Stimulated activated CD4-positive, alpha-beta T cell treated with anti-CD3 and anti-CD28 coated beads, Interleukin-15, amount 100 ng/mL, for 1 hour (primary cell): Measurements from ENCODE around the gene POLR2A.
"Not testable (repeated sequence)": the region's sequence is repeated elsewhere in the genome, so short reads cannot be mapped to it uniquely, and the experiment has no call there.

Experiments used
- DNase-seq, 2 donors: peaks; one replicate each; pipeline ENCODE4 v3.0.0-alpha.2; 2020; ENCODE audit warnings: low read depth in 1 of 2, low spot score in 1 of 2

Gene POLR2A

DNA sequence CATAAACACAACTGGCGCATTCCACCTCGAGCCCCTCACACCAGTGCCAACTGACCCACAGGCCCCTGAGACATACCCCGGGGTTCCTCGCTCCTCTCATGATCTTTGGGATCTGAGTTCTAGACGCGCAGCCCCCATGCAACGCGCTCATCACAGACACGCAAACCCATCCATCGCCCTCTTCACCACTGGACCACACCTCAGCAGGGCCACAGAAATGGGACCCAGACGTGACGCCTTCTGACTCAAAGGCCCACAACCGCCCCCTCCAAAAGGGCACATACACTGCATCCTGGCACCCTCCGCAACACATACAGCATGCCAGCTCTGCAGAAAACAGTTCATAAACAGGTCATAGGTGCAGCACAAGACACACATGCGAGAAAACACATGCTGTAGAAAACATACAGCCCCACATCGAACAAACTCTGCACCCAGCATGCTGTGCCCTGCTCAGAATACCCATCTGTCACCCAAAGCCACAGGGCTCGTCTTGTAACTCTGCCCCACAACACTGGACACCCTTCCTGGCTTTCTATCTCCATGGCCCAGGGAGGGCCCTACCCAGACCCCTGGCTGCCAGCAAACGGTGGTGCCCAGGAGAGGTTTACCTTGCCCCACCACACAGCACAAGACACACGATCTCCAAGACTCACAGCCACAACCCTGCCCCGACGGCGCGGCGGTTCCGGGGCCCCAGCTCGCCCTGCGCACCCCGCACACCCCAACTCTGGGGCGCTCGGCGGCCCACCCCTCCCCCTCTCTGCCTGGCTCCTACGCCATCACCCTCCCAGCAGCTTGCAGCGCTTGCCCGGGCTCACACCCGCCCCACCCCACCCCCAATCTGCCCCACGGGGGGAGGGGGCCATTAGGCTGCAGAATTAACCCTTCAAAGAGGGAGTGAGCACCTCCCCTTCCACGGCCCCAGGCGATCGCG is 5.6 kb upstream of the POLR2A start:
- DNase-seq, result peak; percentile 36 to 37

GRCh38 chr17:7479213-7480088 is 4.7 kb upstream of the POLR2A start, which contains the start of gene ZBTB4:
ZBTB4 (minus strand) TSS chr17:7479631; CDS start chr17:7466801, 12,830 bp downstream.
- peak; percentile 56 to 58 for DNase-seq

DNA sequence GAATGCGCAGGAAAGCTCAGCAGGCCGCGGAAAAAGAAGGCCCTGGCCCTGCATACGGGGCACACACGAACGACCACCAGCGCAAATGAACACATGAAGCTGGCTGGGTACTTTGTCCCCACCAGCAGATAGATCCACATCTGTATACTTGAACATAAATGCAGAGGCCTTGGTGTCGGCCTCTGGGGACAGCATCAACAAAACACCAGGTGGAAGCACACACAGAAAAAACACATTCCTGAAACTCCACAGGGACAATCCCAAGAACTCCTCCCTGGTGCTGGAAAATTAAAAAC is 4.1 kb upstream of the POLR2A start:
- DNase-seq, result no peak

DNA sequence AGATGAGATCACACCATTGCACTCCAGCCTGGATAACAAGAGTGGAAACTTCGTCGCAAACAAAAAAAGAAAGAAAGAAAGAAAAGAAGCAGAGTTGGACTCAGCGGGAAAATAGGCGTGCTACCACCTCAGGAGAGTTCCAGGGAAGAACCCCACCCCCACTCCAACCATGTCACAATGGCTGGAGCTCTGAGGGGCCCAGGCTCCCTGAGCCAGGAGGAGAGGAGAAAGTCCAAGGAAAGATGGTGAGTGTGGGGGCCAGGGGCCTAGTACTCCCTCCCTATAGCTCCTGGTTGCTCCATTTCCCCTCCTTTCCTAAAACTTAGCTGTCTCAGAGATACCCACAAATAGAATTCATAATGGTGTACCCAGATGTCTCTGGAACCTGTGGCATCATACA is 2.9 kb upstream of the POLR2A start, which contains the start of gene SLC35G6:
Gene SLC35G6 (plus strand): TSS at position 172 of the 400 bp plus-strand sequence. CDS start 71 bp downstream, at position 243.
- DNase-seq, result not testable (repeated sequence)

GRCh38 chr17:7481842-7482741 is 2.1 kb upstream of the POLR2A start:
- DNase-seq, result not testable (repeated sequence)

- not testable (repeated sequence) for DNase-seq
These were observed 1.5 kb upstream of the POLR2A start for GRCh38 chr17:7482742-7483088.

GRCh38 chr17:7483255-7484066 is 705 bp upstream of the POLR2A start:
- peak; percentile 82 to 92 for DNase-seq

- DNase-seq, result no peak
These were observed 782 bp downstream of the POLR2A start for GRCh38 chr17:7484919-7485377.

GRCh38 chr17:7486181-7486580 is 2.0 kb downstream of the POLR2A start:
- DNase-seq, result no peak

DNA sequence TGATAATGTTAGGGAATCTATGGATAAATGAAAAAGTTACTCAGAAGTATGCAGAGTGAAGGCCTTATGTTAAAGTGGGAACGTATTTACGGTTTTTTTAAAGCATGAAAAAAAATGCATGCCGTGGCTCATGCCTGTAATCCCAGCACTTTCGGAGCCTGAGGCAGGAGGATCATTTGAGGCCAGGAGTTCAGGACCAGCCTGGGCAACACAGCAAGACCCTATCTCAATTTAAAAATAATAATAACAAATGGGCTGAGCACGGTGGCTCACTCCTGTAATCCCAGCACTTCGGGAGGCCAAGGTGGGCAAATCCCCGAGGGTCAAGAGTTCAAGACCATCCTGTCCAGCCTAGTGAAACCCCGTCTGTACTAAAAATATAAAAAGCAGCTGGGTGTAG is 6.0 kb downstream of the POLR2A start:
- DNase-seq, result no peak

DNA sequence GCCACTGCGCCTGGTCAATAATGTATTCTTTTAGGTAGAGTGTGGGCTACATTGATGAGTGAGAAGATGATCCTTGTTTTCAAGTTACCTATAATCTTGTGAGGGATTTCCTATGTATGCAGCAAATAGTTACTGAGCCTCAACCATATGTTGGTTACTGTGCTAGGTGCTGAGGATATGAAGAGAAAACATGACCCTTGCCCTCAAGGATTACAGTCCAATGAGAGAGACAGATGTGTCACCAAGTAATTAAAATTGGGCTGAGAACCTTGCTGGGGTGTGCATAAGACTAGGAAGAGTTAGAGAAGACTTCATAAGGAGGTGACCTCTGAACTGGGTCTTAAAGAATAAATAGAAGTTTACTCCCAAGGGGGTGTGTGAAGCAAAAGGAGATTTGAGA is 7.4 kb downstream of the POLR2A start:
- DNase-seq, result no peak

DNA sequence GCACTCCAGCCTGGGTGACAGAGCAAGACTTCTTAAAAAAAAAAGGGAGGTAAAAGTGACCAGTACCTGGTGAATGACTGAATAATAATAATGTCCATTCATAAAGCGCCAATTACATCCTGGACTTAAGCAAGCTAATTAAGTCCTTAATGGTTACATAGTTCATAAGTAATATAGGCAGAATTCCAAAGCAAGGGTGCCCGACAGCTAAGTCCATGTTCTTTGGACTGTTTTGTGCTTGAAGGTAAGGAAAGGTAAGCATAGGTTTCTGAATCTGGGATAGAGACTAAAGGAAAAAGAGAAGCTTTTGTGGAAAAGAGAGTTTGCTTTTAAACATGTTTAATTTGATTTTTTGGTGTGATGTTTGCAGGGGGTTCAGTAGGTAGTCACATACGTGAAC is 9.8 kb downstream of the POLR2A start:
- no peak for DNase-seq

- no peak for DNase-seq
These were observed 11.8 kb downstream of the POLR2A start for GRCh38 chr17:7495906-7496434.

DNA sequence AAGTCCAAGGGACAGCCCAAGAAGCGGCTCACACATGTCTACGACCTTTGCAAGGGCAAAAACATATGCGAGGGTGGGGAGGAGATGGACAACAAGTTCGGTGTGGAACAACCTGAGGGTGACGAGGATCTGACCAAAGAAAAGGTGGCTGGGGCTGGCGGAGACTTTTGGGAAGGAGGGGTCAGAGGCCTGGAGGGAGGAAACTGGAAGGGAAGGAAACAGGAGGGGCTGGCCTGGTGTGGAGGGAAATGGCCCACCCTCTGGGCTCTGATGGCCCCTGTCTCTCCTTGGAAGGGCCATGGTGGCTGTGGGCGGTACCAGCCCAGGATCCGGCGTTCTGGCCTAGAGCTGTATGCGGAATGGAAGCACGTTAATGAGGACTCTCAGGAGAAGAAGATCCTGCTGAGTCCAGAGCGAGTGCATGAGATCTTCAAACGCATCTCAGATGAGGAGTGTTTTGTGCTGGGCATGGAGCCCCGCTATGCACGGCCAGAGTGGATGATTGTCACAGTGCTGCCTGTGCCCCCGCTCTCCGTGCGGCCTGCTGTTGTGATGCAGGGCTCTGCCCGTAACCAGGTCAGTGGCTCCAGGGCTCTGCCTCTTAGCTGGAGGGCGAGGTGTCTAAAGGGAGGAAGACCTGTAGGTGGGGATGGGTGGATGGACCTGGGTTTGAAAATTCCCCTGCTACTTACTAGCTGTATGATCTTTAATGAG is 12.5 kb downstream of the POLR2A start:
- no peak for DNase-seq

- no peak for DNase-seq
These were observed 13.1 kb downstream of the POLR2A start for GRCh38 chr17:7497228-7497627.

GRCh38 chr17:7497636-7498035 is 13.5 kb downstream of the POLR2A start:
- DNase-seq, result no peak

DNA sequence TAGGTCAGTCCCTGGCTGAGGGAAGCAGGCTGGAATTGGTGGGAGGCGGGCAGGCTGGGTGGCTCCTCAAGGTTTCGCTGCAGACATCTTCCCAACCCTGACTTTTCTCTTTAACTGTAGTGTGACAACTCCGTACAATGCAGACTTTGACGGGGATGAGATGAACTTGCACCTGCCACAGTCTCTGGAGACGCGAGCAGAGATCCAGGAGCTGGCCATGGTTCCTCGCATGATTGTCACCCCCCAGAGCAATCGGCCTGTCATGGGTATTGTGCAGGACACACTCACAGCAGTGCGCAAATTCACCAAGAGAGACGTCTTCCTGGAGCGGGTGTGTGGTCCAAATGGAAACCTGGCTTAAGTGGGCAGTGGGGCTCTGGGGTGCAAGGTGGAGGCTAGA is 15.0 kb downstream of the POLR2A start:
- DNase-seq, result no peak

GRCh38 chr17:7501729-7502128 is 17.6 kb downstream of the POLR2A start:
- DNase-seq, result no peak
